T1000 (cell line): ENCODE results near the gene TP53BP2.
"Not testable (repeated sequence)": the region's sequence is repeated elsewhere in the genome, so short reads cannot be mapped to it uniquely, and the experiment has no call there.

Source experiments
- DNase-seq: peaks from one replicate; lab custom pipeline; 2025; ENCODE audit warnings: mixed read lengths; lab: John Stamatoyannopoulos, UW

TP53BP2 gene

GRCh38 chr1:223761411-223761810 lies 84.3 kb downstream of the TP53BP2 start:
- DNase-seq: no peak

- no peak for DNase-seq
Observed at GRCh38 chr1:223760833-223761232, 84.9 kb downstream of the TP53BP2 start.

GRCh38 chr1:223759273-223759672 lies 86.5 kb downstream of the TP53BP2 start:
- DNase-seq: no peak

- DNase-seq: no peak
Observed at GRCh38 chr1:223758734-223759133, 87.0 kb downstream of the TP53BP2 start.

- DNase-seq: no peak
Observed at GRCh38 chr1:223756806-223757700, 88.7 kb downstream of the TP53BP2 start.

GRCh38 chr1:223755992-223756775 lies 89.6 kb downstream of the TP53BP2 start:
- DNase-seq: no peak

GRCh38 chr1:223755432-223755792 lies 90.3 kb downstream of the TP53BP2 start:
- no peak for DNase-seq

GRCh38 chr1:223754681-223755431 lies 90.9 kb downstream of the TP53BP2 start:
- no peak for DNase-seq

- DNase-seq: no peak
Observed at GRCh38 chr1:223752721-223753515, 92.8 kb downstream of the TP53BP2 start.

- no peak for DNase-seq
Observed at GRCh38 chr1:223751696-223752095, 94.1 kb downstream of the TP53BP2 start.

GRCh38 chr1:223750730-223751570 lies 94.8 kb downstream of the TP53BP2 start:
- no peak for DNase-seq

GRCh38 chr1:223748773-223749733 lies 96.7 kb downstream of the TP53BP2 start:
- DNase-seq: peak; percentile 36

GRCh38 chr1:223748405-223748772 lies 97.4 kb downstream of the TP53BP2 start:
- DNase-seq: peak; percentile 53

GRCh38 chr1:223747838-223748335 lies 97.9 kb downstream of the TP53BP2 start:
- peak; percentile 53 for DNase-seq

- DNase-seq: no peak
Observed at GRCh38 chr1:223745731-223746130, 100.0 kb downstream of the TP53BP2 start.

GRCh38 chr1:223742856-223743517 lies 102.8 kb downstream of the TP53BP2 start:
- no peak for DNase-seq

GRCh38 chr1:223741861-223742260 lies 103.9 kb downstream of the TP53BP2 start:
- DNase-seq: no peak

GRCh38 chr1:223740038-223740736 lies 105.6 kb downstream of the TP53BP2 start:
- not testable (repeated sequence) for DNase-seq
